Retinal pigment epithelial cell (primary cell): Measurements from ENCODE around the gene C18orf63.

Experiments used
- DNase-seq: peaks from one replicate; pipeline ENCODE4 v3.0.0-alpha.2; 2010; ENCODE audit warnings: low read depth
- H3K4me3 ChIP-seq: 2 replicates; pipeline ENCODE4 v1.5.1; 2011; ENCODE audit warnings: mild to moderate bottlenecking, low read length, control low read depth, moderate library complexity
- TF ChIP-seq, protein P1 (sequence below): conservative IDR thresholded peaks from 2 replicates; pipeline ENCODE4 v1.5.1; 2011; ENCODE audit warnings: low read depth, low read length, control low read depth, inconsistent platforms

The C18orf63 gene

DNA sequence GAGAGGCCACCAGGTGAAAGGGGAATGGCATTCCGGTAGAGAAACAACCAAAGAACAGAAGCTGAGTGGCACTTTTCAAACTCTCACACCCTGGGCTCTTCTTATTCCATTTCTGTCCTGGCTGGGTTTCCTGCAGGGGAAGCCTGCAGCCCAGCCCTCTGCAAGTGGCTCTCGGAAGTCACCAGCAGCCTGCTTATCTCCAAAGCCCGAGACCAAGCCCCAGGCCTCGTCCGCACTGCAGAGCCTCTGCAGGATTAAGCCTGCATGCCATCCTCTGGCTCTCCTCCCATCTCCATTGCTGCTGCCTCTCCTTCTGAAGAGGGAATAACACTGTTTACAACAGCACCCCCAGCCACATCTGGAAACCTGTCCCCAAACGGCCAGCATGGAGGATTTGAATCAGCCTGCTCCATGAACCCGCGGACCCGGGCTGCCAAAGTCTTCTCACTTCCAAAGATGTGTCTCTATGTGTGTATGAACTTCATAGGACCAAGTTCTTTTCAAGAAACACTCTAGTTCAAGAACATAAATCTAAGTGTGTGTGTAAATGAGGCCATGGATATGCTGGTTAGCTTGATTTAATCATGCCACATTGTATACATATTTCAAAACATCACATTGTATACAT lies 87.3 kb downstream of the C18orf63 start:
- no peak for DNase-seq
- TF ChIP-seq, protein P1, sequence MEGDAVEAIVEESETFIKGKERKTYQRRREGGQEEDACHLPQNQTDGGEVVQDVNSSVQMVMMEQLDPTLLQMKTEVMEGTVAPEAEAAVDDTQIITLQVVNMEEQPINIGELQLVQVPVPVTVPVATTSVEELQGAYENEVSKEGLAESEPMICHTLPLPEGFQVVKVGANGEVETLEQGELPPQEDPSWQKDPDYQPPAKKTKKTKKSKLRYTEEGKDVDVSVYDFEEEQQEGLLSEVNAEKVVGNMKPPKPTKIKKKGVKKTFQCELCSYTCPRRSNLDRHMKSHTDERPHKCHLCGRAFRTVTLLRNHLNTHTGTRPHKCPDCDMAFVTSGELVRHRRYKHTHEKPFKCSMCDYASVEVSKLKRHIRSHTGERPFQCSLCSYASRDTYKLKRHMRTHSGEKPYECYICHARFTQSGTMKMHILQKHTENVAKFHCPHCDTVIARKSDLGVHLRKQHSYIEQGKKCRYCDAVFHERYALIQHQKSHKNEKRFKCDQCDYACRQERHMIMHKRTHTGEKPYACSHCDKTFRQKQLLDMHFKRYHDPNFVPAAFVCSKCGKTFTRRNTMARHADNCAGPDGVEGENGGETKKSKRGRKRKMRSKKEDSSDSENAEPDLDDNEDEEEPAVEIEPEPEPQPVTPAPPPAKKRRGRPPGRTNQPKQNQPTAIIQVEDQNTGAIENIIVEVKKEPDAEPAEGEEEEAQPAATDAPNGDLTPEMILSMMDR = no peak
- no peak overlapping the region for H3K4me3 ChIP-seq

DNA sequence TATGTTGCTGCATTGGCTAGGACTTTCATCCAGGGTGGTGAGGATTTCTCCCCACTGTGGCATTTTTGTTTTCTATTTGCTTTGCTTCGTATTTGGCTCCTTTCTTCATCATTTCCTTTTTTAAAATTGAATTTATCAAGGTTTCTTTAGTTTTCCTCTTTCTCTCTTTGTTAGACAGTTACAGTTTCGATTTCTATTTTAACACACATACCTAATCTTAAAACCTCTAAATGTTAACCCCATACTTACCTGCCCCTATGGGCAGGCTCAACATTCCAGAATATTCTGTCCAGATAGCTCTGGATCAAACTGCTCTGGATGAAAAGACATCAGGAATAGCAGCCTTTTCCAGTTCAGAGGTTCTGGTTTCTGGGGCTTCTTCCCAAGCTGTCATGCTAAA lies 92.2 kb downstream of the C18orf63 start:
- H3K4me3 ChIP-seq = no peak overlapping the region
- TF ChIP-seq, protein P1 = no peak
- no peak for DNase-seq
